Spleen (tissue), 7 donors: Measurements from ENCODE around the gene TMEM89.

ENCODE experiments used
- CTCF ChIP-seq, 11 experiments: fragments of 200-600 bp in 7 of 11; fragments of 450-650 bp in 4 of 11; sonication (generic) in 4 of 11; IDR thresholded peaks in 8 of 11; conservative IDR thresholded peaks in 3 of 11; 1 replicate in 7 of 11; 2 replicates in 4 of 11; pipeline versions ENCODE4 v1.4.0 to v1.8.0; 2016 to 2021; ENCODE audit warnings: antibody characterized with exemption in 11 of 11, inconsistent platforms in 4 of 11, mild to moderate bottlenecking in 1 of 11
- POLR2A ChIP-seq, 3 donors: fragments of 450-650 bp; IDR thresholded peaks; one replicate each; pipeline ENCODE4 v1.5.1; 2017; ENCODE audit warnings: antibody characterized with exemption in 3 of 3, mild to moderate bottlenecking in 1 of 3
- POLR2AphosphoS5 ChIP-seq, 3 donors: sonication (generic); formaldehyde crosslinking; IDR thresholded peaks; one replicate each; pipeline ENCODE4 v1.5.1; 2017; ENCODE audit warnings: antibody characterized with exemption in 3 of 3
- donor health status: DM: no; HTN: no; CAD: no; lungs with moderate emphysema.
- donor health status: DM: no; HTN: no; CAD: no.
- donor health status: DM: no; HTN: no; CAD: no.

GRCh38 chr3:48634661-48635221 lies 13.2 kb upstream of the TMEM89 start:
- TF ChIP-seq POLR2AphosphoS5 (IDR thresholded peaks at IDR 0.05) (no peak), CTCF (IDR thresholded peaks at IDR 0.05 in 8 of 11, conservative IDR thresholded peaks at IDR 0.05 in 3 of 11) (no peak), POLR2A (IDR thresholded peaks at IDR 0.05) (no peak)
